Raji (cell line): ENCODE data around the gene TBCD.

Experiments
- POLR2A ChIP-seq: IDR thresholded peaks from 2 replicates; pipeline ENCODE4 v1.6.1; 2011; ENCODE audit warnings: low read depth, low read length, control low read depth; ENCODE audit not compliant: insufficient read depth

The TBCD gene

GRCh38 chr17:82957469-82957795 lies 205.6 kb downstream of the TBCD start:
- TF ChIP-seq POLR2A: no peak

DNA sequence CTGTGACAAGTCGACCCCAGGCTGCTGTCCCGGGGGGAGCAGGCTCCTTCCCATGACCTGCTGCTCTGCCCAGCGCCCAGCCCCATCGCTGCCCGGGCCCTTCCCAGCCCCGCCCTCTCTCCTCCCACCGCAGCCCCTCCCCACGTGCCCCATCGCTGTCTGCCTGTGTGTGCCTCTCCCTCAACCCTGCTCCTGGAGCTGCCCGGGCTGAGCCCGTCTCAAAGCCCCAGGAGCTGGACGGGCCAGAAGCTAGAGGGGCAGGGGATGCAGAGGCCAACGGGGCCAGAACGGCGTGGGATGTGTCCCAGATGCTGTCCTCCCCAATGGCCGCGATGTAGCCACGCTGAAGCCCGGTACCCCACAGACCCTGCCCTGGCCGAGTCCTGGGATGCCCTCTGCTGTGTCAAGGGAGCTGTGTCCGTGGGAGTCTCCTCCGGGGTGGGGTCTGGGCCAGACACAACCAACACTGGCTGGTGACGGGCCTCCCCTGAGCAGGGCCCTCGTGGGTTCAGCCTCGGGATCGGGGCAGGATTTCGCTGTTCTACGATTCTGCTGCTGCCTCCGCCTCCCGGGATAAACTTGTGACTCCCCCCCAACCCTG lies 206.2 kb downstream of the TBCD start:
- no peak for TF ChIP-seq POLR2A

GRCh38 chr17:82959242-82959930 lies 207.5 kb downstream of the TBCD start:
- no peak for TF ChIP-seq POLR2A

GRCh38 chr17:82959990-82960418 lies 208.1 kb downstream of the TBCD start:
- TF ChIP-seq POLR2A: no peak

DNA sequence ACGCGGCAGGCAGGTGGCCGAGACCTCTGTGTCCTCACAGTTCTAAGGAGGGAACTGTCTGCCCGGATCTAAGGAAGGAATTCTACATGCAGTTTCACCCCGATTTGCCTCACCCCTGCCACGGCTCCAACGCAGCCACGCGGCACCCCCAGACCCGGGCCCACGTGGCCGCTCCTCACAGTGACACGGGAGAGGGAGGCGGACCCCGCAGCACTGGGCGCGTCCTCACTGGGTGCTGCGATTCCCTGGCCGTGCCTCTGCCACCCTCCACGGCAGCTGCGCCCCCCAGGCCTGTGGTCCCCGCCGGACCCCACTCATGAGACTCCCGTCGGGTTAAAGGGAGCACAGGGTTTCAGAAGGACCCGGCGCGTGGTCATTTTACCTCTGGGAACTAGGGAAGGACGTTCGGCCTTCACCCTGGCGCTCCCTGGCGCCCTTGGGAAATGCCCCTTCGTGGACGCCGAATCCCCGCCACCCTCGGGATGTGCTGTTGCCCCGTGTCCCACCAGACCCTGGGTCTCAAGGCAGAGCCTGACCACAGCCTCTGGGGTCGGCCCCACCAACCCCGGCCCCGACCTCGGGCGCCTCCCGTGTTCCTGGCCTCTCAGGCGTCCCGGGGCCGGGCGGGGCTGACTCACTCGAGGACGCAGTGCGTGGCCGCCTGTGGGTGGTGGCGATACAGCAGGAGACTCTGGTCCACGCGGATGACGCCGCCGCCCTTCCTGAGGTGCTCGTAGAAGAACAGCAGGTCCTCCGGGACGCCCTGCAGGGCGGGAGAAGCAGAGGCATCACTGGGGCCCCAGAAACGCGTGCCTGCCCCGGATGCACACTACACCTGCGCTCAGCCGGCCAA lies 208.8 kb downstream of the TBCD start:
- TF ChIP-seq POLR2A: no peak

- no peak for TF ChIP-seq POLR2A
Observed at GRCh38 chr17:82961366-82962162, 209.7 kb downstream of the TBCD start.

DNA sequence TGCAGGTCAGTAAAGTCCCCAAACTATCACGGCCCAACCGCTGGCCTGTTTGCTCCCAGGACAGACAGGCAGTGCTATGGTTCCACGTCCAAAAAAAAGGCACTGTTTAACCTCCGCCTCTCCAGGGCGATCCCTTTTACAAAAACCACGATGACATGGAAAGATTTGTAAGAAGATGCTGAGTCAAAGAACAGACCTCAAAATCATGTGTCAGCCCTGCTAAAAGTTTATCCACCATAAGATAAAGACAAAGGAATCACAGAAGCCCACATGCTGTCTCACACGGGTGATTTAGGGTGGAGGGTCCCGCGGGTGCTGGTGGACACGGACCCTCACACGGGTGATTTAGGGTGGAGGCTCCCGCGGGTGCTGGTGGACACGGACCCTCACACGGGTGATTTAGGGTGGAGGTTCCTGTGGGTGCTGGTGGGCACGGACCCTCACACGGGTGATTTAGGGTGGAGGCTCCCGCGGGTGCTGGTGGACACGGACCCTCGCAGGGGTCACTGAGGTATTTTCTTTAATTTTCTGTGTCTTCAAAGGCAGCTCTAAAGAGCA lies 210.4 kb downstream of the TBCD start:
- TF ChIP-seq POLR2A: no peak

- no peak for TF ChIP-seq POLR2A
Observed at GRCh38 chr17:82963104-82963950, 211.5 kb downstream of the TBCD start.

DNA sequence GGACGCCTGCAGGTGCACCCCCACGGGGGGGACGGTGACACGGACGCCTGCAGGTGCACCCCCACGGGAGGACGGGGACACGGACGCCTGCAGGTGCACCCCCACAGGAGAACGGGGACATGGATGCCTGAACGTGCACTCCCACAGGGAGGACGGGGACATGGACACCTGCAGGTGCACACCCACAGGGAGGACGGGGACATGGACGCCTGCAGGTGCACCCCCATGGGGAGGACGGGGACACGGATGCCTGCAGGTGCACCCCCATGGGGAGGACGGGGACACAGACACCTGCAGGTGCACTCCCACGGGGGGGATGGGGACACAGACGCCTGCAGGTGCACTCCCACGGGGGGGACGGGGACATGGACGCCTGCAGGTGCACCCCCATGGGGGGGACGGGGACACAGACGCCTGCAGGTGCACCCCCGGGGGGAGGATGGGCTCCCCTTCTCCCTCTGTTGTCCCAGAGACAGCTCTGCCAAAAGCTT lies 213.0 kb downstream of the TBCD start:
- TF ChIP-seq POLR2A: no peak

- TF ChIP-seq POLR2A: no peak
Observed at GRCh38 chr17:82965371-82965770, 213.5 kb downstream of the TBCD start.

DNA sequence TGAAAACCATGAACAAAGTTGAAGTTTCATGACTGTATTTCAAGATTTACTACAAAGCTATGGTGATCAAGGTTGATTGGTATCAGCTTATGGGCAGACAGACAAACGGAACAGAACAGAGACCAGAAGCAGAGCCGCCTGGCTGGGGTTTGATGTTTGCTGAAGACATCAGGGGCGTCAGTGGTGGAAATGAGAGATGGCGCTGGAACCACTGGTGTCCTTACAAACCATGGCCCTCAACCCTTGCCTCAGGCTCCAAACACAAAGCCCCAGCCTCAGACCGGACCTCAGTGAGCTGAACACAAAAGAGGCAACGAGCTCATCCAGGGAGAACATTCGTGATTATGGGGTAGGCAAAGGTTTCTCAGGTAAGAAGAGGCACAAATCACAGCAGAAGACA lies 214.6 kb downstream of the TBCD start:
- no peak for TF ChIP-seq POLR2A

GRCh38 chr17:82967268-82968032 lies 215.6 kb downstream of the TBCD start:
- no peak for TF ChIP-seq POLR2A

GRCh38 chr17:82970067-82970466 lies 218.2 kb downstream of the TBCD start:
- TF ChIP-seq POLR2A: no peak
